GM13976 (cell line): ENCODE results near the gene POLR2L.

Experiments used
- DNase-seq: peaks from one replicate; pipeline ENCODE4 v3.0.0; 2012; ENCODE audit warnings: low spot score
- CTCF ChIP-seq: IDR thresholded peaks from 2 replicates; pipeline ENCODE4 v1.5.1; 2012; ENCODE audit warnings: borderline replicate concordance, mild to moderate bottlenecking; ENCODE audit not compliant: insufficient read depth; ENCODE audit errors: extremely low read depth, missing control alignments, control extremely low read depth
- in situ Hi-C: fragments of 300-500 bp; cut with MboI; formaldehyde crosslinking; loops from one replicate; pipeline ENCODE4 v1.12.0; 2022; ENCODE audit warnings: low sequenced_read_pairs, mixed read lengths, inconsistent platforms; ENCODE audit not compliant: unreplicated experiment

The POLR2L gene

GRCh38 chr11:794766-795633 lies 47.3 kb downstream of the POLR2L start:
- TF ChIP-seq CTCF: no peak
- in situ Hi-C loops: no loop called here
- no peak for DNase-seq

GRCh38 chr11:794013-794765 lies 48.1 kb downstream of the POLR2L start:
- no peak for DNase-seq
- in situ Hi-C loops: no loop called here
- no peak for TF ChIP-seq CTCF

- TF ChIP-seq CTCF: no peak
- in situ Hi-C loops: no loop called here
- DNase-seq: no peak
Observed at GRCh38 chr11:793556-793955, 48.8 kb downstream of the POLR2L start.

GRCh38 chr11:792873-793272 lies 49.5 kb downstream of the POLR2L start:
- in situ Hi-C loops: no loop called here

GRCh38 chr11:792535-792821 lies 49.9 kb downstream of the POLR2L start:
- in situ Hi-C loops: no loop called here
- DNase-seq: no peak
- TF ChIP-seq CTCF: no peak

More at GRCh38 chr11:792873-793272, 49.5 kb downstream of the POLR2L start:
- no peak for DNase-seq
- no peak for TF ChIP-seq CTCF

- in situ Hi-C loops: no loop called here
- DNase-seq: no peak
- no peak for TF ChIP-seq CTCF
Observed at GRCh38 chr11:791658-792534, 50.4 kb downstream of the POLR2L start.
